HG03095 (cell line): Measurements from ENCODE around the gene ZBTB37.
A peak's percentile ranks its signal among the peaks of the same experiment; 100 is the strongest.
"Not testable (repeated sequence)": the region's sequence is repeated elsewhere in the genome, so short reads cannot be mapped to it uniquely, and the experiment has no call there.

ENCODE experiments used
- ATAC-seq: cut with Tn5 transposase; IDR thresholded peaks from one replicate; pipeline ENCODE4 v1.9.1; 2021; ENCODE audit warnings: moderate library complexity; ENCODE audit not compliant: unreplicated experiment

Gene ZBTB37, protein sequence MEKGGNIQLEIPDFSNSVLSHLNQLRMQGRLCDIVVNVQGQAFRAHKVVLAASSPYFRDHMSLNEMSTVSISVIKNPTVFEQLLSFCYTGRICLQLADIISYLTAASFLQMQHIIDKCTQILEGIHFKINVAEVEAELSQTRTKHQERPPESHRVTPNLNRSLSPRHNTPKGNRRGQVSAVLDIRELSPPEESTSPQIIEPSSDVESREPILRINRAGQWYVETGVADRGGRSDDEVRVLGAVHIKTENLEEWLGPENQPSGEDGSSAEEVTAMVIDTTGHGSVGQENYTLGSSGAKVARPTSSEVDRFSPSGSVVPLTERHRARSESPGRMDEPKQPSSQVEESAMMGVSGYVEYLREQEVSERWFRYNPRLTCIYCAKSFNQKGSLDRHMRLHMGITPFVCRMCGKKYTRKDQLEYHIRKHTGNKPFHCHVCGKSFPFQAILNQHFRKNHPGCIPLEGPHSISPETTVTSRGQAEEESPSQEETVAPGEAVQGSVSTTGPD

DNA sequence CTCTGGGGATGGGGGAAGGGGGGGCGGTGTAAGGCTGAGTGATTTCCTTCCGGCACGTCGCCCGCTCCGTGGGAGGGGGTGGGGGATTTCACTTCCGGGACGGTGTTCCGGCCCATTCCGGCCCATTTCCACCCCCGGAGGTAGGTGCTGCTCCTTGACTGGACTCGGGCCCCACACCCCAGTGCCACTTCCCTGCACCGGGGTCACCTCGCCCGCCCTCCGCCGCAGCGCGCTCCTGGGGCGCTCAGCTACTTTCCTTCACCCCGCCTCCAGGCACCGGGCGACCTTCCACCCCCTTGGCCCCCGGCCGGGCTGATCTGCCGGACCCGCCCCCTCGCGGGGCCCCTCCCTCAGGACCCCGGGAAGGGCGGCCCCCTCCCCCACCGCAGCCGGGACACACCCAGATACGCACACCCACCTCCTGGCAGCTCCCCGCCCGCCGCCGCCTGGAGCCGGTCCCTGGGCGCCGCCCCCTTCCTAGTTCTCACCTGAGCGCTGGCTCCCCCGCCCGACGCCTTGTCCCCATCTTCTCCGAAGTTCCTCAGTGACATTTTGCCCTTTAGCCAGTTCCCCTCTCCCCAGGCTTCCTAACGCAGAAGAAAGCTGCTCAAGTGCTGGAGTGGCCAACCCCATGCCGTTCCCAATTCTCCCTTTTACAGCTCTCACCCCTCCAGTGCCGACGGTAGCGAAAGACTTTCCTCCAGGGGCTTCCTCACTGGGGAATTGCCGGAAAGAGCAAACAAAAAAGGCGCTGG is at the start of gene ZBTB37:
TSS of gene ZBTB37 (plus strand) at position 115 of the 755 bp plus-strand sequence. CDS start 1,846 bp downstream, outside the sequence.
- ATAC-seq = peak; percentile 57

DNA sequence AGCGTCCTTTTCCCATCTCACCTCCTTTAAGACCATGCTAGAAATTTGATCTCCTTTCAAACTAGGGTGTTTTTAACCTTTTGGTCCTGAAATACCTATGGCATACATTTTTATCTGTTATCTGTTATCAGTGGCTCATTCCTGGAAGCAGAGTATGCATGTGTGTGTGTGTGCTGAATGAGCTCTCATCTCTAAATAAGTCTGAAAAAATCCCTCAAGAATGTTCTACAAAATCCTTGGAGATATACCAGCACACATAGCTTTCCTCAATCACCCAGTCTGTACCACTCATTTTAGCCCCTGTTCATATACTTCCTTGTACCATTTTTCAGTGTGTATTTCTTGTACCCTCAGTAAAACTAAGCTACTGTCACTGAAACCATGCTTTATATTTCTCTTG is 49.7 kb upstream of the ZBTB37 start:
- no peak for ATAC-seq

DNA sequence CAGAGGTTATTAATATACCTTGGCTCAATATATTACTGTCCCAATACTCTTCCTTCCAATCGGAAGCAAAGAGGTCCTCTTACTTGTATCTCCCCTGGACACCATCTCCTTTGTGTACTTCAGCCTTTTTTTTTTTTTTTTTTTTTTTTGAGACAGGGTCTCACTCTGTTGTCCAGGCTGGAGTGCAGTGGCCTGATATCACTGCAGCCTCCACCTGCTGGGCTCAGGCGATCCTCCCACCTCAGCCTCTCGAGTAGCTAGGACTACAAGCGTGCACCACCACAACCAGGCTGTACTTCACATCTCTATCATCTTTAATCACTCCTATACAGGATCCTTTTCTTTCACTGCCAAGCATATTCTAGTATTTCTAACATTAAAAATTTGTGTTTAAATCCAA is 46.5 kb upstream of the ZBTB37 start:
- ATAC-seq = no peak

DNA sequence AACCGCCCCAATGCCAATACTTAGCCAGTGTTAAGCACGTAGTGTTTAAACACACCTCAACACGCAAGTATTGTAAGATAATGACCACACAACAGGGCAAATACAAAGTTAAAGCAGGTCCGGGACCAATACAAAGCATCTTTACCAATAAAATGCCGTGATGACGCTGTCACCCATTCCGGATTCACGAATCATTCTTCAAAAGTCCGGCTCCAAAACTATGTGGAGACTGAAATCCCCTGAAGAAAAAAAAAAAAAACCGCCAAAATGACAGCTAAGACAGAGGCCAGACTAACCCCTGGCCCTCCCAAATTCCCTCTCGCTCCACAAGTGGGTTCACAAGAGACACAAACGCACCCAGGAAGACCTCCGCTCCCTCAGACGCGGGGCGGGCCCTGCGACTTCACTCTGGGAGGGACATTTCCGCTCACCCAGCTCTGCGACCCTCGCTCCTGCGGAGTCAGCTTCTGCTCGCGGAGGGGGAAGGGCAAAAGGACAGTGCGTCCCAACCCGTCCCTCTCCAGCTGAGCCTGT is 44.3 kb upstream of the ZBTB37 start:
- peak; percentile 37 for ATAC-seq

DNA sequence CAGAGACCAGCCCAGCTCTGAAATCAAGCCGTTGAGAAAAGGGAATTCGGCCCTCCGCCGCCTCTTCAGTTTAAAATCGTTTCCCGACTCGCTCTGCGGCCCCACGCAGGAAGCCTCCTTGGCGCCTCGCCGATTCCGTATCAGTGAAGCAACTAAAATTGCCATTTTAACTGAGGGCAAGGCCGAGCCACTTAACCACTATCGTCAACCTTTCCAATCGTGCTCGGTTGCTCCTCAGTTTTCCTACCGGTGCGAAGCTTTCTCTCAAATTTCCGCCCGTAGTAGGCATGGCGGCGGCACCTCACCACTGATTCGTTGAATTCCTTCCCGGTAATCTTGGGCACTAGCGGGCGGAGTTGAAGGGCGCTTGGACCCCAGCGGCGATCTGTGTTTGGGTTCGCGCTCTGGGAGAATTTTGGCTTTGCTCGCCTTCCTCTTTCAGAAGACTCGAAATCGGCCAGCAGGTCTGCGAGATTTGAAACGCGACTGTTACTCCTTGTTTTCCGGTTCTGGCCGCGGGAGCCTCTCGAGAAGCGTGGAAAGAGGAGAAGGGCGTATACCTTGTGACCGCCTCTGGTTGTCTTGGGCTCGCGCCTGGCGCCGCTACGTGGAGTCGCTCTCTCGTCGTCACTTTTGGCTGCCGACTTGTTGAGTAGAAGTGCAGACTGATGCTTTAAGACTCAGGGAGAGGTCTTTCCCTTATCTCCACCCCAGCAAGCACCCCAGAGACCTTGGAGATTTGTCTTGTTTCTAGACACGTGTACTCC is 43.7 kb upstream of the ZBTB37 start, which contains the start of the genes CENPL and DARS2:
TSS of gene CENPL (minus strand) at position 569 of the 767 bp plus-strand sequence. CDS start 13,584 bp downstream, outside the sequence.
TSS of gene DARS2 (plus strand) at position 359 of the 767 bp plus-strand sequence. CDS start 557 bp downstream, outside the sequence.
- peak; percentile 86 for ATAC-seq

DNA sequence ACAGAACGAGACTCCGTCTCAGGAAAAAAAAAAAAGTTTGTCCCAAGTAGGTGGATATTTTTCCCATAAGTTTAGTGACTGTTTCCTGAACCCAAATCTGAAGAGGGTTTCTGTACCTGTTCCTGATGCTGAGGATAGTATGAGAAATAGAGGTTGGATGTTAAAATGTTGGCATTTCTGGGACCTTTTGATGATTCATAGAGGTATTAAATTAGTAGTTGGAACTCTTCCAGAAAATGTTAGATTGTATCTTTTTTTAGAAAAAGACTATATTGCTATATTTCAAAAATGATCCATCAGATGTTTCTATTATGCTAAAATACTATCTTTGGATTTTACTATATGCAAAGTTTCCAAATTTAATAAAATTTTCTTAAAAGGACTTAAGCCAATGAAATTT is 40.6 kb upstream of the ZBTB37 start:
- ATAC-seq = no peak

DNA sequence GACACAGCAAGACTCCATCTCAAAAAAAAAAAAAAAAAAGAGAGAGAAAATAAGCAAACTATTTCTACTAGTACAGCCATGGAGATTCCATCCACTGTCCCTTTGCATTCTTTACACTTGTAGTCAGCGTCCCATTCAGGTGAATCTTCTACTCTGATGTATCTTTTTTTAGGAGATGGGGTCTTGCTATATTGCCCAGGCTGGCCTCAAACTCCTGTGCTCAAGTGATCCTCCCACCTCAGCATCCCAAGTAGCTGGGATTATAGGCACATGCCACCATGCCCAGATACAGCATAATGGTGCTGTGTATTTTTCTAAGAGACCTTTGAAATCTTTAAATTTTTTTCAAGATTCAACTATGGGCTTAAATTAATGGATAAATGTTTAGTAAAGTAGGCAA is 35.4 kb upstream of the ZBTB37 start:
- ATAC-seq = no peak

DNA sequence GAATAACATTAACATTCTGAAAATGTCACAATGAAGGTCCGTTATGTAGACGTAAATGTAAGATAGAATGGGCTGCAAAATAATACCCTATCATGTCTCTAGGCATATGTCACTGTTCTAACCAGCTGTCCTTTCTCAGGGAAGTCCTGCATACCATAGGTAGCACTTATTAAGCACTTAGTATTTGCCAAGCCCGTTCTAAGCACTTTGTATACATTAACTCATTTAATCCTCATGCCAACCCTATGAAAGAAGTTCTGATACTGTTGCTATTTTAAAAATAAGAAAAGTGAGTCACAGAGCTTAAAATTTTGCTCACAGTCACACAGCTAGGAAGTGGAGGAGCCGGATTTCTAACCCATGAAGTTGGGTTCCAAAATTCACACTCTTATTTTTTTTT is 16.1 kb upstream of the ZBTB37 start:
- no peak for ATAC-seq

DNA sequence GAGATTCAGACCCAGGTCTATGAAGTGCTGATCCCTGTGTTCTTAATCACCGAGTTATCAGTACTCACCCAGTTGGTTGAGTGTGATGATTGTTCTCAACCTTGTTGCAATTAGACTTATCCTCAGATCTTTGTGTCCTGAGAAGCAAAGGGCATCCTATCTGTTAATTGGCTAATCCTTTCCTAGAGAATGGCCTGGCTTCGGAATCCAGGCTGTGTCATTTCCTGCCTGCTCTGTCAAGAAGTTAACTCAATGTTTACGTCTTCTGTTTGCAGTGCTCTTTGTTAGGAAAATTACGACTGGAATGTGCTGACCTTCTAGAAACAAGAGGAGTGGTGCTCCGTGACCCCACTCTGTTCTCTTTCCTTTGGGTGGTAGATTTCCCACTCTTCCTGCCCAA is 15.1 kb upstream of the ZBTB37 start:
- no peak for ATAC-seq

DNA sequence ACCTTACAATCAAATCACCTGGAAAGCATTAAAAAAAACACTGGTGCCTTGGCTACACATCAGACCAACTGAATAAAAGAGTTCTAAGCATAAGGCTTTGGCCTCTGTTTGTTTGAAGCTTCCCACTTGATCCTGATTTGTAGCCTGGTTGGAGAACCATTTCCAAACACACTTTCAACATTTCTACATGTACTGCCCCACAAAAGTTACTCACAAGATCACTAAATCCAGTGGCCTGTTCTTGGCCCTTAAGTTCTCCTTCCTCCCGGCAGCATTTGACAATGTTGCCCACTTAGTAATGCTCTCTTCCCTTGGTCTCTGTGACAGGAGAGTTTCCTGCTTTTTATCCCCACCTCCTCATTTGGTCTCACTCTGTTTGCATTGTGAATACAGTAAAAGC is 12.2 kb upstream of the ZBTB37 start:
- ATAC-seq = no peak

DNA sequence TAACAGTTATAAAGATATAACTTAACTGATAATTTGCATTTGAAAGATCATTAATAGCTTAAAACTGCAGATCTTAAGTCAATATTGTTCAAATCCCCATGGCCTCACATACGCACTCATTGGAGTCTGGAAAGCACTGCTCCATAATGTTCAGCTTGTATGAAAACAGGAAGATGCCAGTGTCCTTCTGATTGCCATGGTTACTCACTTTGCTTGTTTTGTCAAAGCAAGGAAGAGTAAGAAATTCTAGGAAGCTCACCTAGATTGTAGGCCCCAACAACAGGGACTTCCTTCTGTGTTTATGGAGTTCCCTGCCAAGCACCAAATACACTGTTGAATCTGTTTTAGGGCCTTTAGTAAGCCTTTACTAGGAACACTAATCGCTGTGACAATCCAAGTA is 11.3 kb upstream of the ZBTB37 start:
- ATAC-seq = no peak

DNA sequence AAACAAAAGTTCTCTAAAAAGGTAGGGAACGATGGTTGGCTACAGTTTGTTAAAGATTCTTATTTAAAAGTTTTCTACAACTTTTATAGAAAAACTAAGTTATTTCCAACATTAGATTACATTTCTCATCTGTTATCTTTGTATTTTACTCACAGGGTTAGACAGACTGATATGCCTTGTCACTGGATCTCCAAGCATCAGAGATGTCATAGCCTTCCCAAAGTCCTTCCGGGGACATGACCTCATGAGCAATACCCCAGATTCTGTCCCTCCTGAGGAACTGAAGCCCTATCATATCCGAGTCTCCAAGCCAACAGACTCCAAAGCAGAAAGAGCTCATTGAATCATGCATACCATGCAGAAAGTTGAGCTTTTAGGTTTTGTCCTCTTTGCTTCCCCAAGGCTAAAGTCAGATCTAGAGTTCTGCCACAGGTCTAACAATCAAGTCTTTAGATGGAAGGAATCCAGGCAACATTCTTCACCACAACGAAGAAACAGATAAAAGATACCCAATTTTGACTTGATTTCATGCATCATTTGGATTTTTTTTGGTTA is 10.7 kb upstream of the ZBTB37 start:
- no peak for ATAC-seq

DNA sequence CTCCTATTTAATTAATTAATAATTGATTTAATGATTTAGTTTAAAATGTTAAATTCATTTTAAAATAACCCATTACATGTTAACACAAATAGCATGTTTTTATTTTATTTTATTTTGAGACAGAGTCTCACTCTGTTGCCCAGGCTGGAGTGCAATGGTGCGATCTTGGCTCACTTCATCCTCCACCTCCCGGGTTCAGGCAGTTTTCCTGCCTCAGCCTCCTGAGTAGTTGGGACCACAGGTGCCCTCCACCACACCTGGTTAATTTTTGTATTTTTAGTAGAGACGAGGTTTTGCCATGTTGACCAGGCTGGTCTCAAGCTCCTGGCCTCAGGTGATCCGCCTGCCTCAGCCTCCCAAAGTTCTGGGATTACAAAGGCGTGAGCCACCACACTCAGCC is 8.6 kb upstream of the ZBTB37 start:
- not testable (repeated sequence) for ATAC-seq

DNA sequence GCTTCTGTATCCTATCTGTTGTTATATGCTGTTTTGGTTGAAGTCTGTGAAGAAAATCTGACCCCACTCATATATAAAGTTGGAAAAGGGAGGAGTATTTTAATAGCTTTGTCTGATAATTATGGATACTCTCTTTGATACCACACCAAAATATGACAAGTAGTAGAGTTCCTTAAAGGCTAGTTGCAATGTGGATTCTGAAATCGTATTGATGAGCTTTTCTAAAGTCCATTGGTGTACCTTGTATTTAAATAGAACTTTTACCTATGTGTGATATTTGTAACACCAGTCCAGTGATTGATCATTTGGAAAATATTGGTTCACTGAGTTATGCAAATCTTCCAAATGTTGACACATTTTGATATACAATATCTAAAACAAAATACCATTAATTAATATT is 8.1 kb upstream of the ZBTB37 start:
- ATAC-seq = no peak

DNA sequence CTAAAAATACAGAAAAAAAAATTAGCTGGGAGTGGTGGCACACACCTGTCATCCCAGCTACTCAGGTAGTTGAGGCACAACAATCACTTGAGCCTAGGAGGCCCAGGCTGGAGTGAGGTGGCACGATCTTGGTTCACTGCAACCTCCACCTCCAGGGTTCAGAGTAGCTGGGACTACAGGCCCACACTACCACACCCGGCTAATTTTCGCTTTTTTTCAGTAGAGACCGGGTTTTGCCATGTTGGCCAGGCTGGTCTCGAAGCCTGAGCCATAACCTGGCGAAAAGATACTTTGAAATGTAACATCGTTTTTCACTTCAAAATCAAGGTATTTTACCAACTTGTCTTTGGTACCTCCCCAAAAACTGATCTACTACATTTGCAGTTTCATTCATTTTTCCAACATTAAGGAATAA is 6.4 kb upstream of the ZBTB37 start:
- ATAC-seq = no peak

DNA sequence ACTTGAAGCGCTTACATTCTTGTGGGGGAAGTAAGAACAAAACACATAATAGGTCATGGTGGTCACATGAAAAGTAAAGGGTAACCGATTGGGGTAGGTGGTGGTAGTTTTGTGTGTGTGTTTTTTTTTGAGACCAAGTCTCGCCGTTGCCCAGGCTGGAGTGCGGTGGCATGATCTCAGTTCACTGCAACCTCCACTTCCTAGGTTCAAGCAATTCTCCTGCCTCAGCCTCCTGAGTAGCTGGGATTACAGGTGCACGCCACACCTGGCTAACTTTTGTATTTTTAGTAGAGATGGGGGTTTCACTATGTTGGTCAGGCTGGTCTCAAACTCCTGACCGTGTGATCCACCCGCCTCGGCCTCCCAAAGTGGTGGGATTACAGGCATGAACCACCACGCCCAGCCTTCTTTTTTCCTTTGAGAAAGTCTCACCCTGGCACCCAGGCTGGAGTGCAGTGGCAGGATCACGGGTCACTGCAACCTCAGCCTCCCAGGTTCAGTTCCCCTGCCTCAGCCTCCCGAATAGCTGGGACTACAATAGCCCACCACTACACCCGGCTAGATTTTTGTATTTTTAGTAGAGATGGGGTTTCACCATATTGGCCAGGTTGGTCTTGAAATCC is 5.9 kb upstream of the ZBTB37 start:
- ATAC-seq = not testable (repeated sequence)

DNA sequence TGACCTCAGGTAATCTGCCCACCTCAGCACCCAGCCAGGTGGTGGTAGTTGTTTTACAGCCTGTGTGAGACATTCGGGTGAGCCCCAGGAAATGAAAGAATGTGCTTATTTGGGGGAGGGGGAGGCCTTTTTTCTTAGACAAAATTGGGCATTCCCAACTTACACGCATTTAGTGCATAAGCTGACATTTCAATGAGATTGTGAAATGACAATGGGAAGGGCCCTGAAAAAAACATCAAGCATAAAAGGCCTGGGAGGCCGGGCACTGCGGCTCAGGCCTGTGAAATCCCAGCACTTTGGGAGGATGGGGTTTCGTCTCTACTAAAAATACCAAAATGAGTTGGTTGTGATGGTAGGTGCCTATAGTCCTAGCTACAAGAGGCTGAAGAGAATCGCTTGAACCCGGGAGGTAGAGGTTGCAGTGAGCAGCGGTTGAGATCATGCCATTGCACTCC is 5.4 kb upstream of the ZBTB37 start:
- no peak for ATAC-seq

DNA sequence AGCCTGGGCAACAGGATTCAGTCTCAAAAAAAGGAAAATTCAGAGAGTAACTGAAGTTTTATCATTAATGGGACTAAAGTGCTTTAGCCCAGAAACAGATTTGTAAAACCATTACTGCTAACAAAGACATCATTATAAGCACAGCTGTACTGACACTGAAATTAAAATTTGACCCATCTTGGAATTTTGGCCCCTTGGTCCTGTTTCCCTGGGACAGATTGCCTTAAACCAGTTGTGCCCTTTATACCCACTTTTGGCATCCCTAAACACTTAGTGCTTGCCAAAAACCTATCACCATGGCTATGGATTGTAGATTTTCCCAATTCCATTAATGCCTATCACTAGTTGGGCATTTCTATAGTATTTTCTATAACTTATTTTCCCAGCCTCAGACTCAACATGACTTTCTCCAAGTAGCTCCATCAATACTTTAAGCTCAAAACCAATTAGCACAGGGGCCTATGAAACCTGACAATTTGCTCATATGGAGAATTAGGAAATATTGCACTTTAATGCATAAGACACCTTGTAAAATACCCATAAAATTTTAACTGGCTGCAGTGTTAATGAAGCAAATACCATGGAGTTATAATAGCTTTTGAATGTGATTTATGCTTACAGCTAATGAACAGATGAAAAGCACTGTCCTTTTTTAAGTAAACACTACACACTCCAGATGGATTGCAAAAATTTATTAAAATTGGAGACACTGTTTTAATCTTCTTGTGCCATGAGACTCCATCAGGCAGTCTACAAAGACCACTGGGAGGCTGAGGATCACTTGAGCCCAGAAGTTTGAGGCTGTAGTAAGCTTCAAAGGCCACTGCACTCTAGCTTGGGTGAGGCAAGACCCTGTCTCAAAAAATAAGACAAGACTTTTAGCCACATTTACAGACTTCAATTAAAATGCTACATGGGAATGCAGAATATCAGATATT is 4.7 kb upstream of the ZBTB37 start:
- ATAC-seq = no peak
